GF-D8 (cell line): ENCODE data around the gene SEC22C.
"Not testable (repeated sequence)": the region's sequence is repeated elsewhere in the genome, so short reads cannot be mapped to it uniquely, and the experiment has no call there.

Source experiments
- DNase-seq: peaks from one replicate; lab custom pipeline; 2025; lab: John Stamatoyannopoulos, UW

The SEC22C gene

GRCh38 chr3:42581400-42581708 lies 413 bp downstream of the SEC22C start:
- no peak for DNase-seq

- not testable (repeated sequence) for DNase-seq
Observed at GRCh38 chr3:42579346-42579745, 2.4 kb downstream of the SEC22C start.

- no peak for DNase-seq
Observed at GRCh38 chr3:42578054-42578453, 3.7 kb downstream of the SEC22C start.

- no peak for DNase-seq
Observed at GRCh38 chr3:42575137-42575741, 6.5 kb downstream of the SEC22C start.

GRCh38 chr3:42572278-42572677 lies 9.5 kb downstream of the SEC22C start:
- no peak for DNase-seq

- no peak for DNase-seq
Observed at GRCh38 chr3:42569593-42570142, 12.1 kb downstream of the SEC22C start.

- DNase-seq: no peak
Observed at GRCh38 chr3:42562047-42562907, 19.5 kb downstream of the SEC22C start.

GRCh38 chr3:42557854-42558253 lies 23.9 kb downstream of the SEC22C start:
- DNase-seq: no peak

GRCh38 chr3:42556817-42557216 lies 24.9 kb downstream of the SEC22C start:
- DNase-seq: not testable (repeated sequence)

- DNase-seq: no peak
Observed at GRCh38 chr3:42556089-42556632, 25.6 kb downstream of the SEC22C start.

GRCh38 chr3:42552830-42553229 lies 28.9 kb downstream of the SEC22C start:
- DNase-seq: no peak

GRCh38 chr3:42550250-42550649 lies 31.5 kb downstream of the SEC22C start:
- no peak for DNase-seq

- DNase-seq: no peak
Observed at GRCh38 chr3:42549131-42549530, 32.6 kb downstream of the SEC22C start.

GRCh38 chr3:42547401-42547945 lies 34.3 kb downstream of the SEC22C start:
- no peak for DNase-seq

GRCh38 chr3:42546691-42547213 lies 35.0 kb downstream of the SEC22C start:
- DNase-seq: no peak

- no peak for DNase-seq
Observed at GRCh38 chr3:42545284-42545900, 36.4 kb downstream of the SEC22C start.

GRCh38 chr3:42544492-42545283 lies 37.1 kb downstream of the SEC22C start:
- no peak for DNase-seq

GRCh38 chr3:42541079-42541478 lies 40.7 kb downstream of the SEC22C start:
- no peak for DNase-seq

GRCh38 chr3:42539871-42540714 lies 41.7 kb downstream of the SEC22C start:
- DNase-seq: no peak

- DNase-seq: no peak
Observed at GRCh38 chr3:42537350-42537749, 44.4 kb downstream of the SEC22C start.
